H1 (cell line): ENCODE results near the gene PRRX1. TPM values are rescaled to one million over a fixed set of nuclear protein-coding genes. Genes with fewer than 3 reads are reported as not detected.

Source experiments
- CTCF ChIA-PET: fragments of 300-600 bp; sonication (Branson Sonifier 250); formaldehyde crosslinking; loops from one replicate; lab custom pipeline; 2021; ENCODE audit not compliant: partially characterized antibody; lab: Charles Lee
- POLR2A ChIA-PET: fragments of 300-600 bp; sonication (Branson Sonifier 250); formaldehyde crosslinking; loops from one replicate; lab custom pipeline; 2021; ENCODE audit warnings: inconsistent platforms; ENCODE audit not compliant: partially characterized antibody; lab: Charles Lee
- DNase-seq, 2 experiments: peaks; one replicate each; pipeline versions ENCODE4 v3.0.0 to v3.0.0-alpha.2; 2010 to 2022; ENCODE audit warnings: low spot score in 2 of 2, low read depth in 1 of 2, mixed read lengths in 1 of 2
- FAIRE-seq: peaks from 2 replicates; lab custom pipeline; 2011; peaks lifted over from hg19 to GRCh38; lab: Jason Lieb, UNC
- H2AFZ ChIP-seq: 2 replicates; pipeline ENCODE4 v1.8.1; 2012; ENCODE audit warnings: low read length, inconsistent platforms
- H2AK5ac ChIP-seq: 2 replicates; pipeline ENCODE4 v1.6.1; 2013; ENCODE audit warnings: low read depth, low read length
- H2BK120ac ChIP-seq: replicated peaks from 2 replicates; pipeline ENCODE3; 2013; ENCODE audit warnings: low read depth, low read length, inconsistent platforms
- H2BK12ac ChIP-seq: 2 replicates; pipeline ENCODE4 v1.6.1; 2013; ENCODE audit warnings: low read depth, low read length
- H2BK15ac ChIP-seq: 2 replicates; pipeline ENCODE4 v1.6.1; 2013; ENCODE audit warnings: low read length
- H2BK20ac ChIP-seq: 2 replicates; pipeline ENCODE4 v1.6.1; 2013; ENCODE audit warnings: low read length
- H2BK5ac ChIP-seq: 2 replicates; pipeline ENCODE4 v1.6.1; 2013; ENCODE audit warnings: low read depth, low read length
- H3K14ac ChIP-seq: 2 replicates; pipeline ENCODE4 v1.6.1; 2013; ENCODE audit warnings: inconsistent platforms; ENCODE audit not compliant: insufficient read length
- H3K18ac ChIP-seq: 2 replicates; pipeline ENCODE4 v1.6.1; 2013; ENCODE audit warnings: low read length; ENCODE audit errors: extremely low read depth
- H3K23ac ChIP-seq: 2 replicates; pipeline ENCODE4 v1.6.1; 2013; ENCODE audit warnings: inconsistent platforms; ENCODE audit not compliant: insufficient read length
- H3K23me2 ChIP-seq: 2 replicates; pipeline ENCODE4 v1.6.1; 2013; ENCODE audit warnings: low read depth, low read length
- H3K27ac ChIP-seq: 2 replicates; pipeline ENCODE4 v1.6.1; 2011; ENCODE audit warnings: low read depth, low read length, inconsistent platforms
- H3K27me3 ChIP-seq, 4 experiments: replicated peaks in 1 of 4; 1 replicate in 1 of 4; 2 replicates in 3 of 4; pipeline versions ENCODE4 v1.6.1 to v1.8.1; 2011 to 2013; ENCODE audit warnings: low read length in 3 of 4, mild to moderate bottlenecking in 3 of 4, inconsistent platforms in 2 of 4, mixed read lengths in 2 of 4, moderate library complexity in 1 of 4; ENCODE audit not compliant: control insufficient read depth in 3 of 4, insufficient read depth in 3 of 4; ENCODE audit errors: extremely low read depth in 1 of 4
- H3K36me3 ChIP-seq, 4 experiments: 2 replicates each; pipeline versions ENCODE4 v1.6.1 to v1.8.1; 2011 to 2013; ENCODE audit warnings: mild to moderate bottlenecking in 4 of 4, low read length in 3 of 4, moderate library complexity in 2 of 4, control low read depth in 1 of 4, inconsistent platforms in 1 of 4; ENCODE audit not compliant: insufficient read depth in 4 of 4, control insufficient read depth in 2 of 4
- H3K4ac ChIP-seq: replicated peaks from 2 replicates; pipeline ENCODE3; 2013; ENCODE audit warnings: low read length, low read depth, mixed read lengths, inconsistent platforms; ENCODE audit not compliant: insufficient read length
- H3K4me1 ChIP-seq, 4 experiments: replicated peaks in 1 of 4; 1 replicate in 1 of 4; 2 replicates in 3 of 4; pipeline versions ENCODE4 v1.6.1 to v1.8.1; 2011 to 2013; ENCODE audit warnings: low read length in 3 of 4, inconsistent platforms in 2 of 4, mixed read lengths in 1 of 4; ENCODE audit not compliant: insufficient read depth in 4 of 4, control insufficient read depth in 3 of 4
- H3K4me2 ChIP-seq, 2 experiments: 2 replicates each; pipeline versions ENCODE4 v1.6.1 to v1.8.1; 2011 to 2013; ENCODE audit warnings: low read depth in 2 of 2, low read length in 2 of 2, control low read depth in 1 of 2, inconsistent platforms in 1 of 2, mild to moderate bottlenecking in 1 of 2; ENCODE audit not compliant: insufficient read depth in 1 of 2
- H3K4me3 ChIP-seq, 4 experiments: fragments of 200-600, 300-600 bp in 1 of 4; sonication (generic), shearing (Covaris generic), sonication (Bioruptor Twin) in 1 of 4; 2 replicates each; pipeline versions ENCODE4 v1.5.1 to v1.8.1; 2011 to 2016; ENCODE audit warnings: low read length in 4 of 4, low read depth in 3 of 4, control low read depth in 2 of 4, inconsistent platforms in 2 of 4, mild to moderate bottlenecking in 2 of 4, mixed read lengths in 1 of 4, moderate library complexity in 1 of 4; ENCODE audit not compliant: insufficient read depth in 2 of 4; ENCODE audit errors: extremely low read depth in 1 of 4
- H3K56ac ChIP-seq: replicated peaks from 2 replicates; pipeline ENCODE3; 2013; ENCODE audit warnings: low read depth, mild to moderate bottlenecking, mixed read lengths, low read length, inconsistent platforms; ENCODE audit not compliant: insufficient read length
- H3K79me1 ChIP-seq: 2 replicates; pipeline ENCODE4 v1.6.1; 2013; ENCODE audit warnings: low read depth, low read length, control low read depth
- H3K79me2 ChIP-seq, 2 experiments: 2 replicates each; pipeline versions ENCODE4 v1.6.1 to v1.8.1; 2012 to 2013; ENCODE audit warnings: low read length in 2 of 2, mild to moderate bottlenecking in 2 of 2, inconsistent platforms in 1 of 2; ENCODE audit not compliant: insufficient read depth in 2 of 2, control insufficient read depth in 1 of 2
- H3K9ac ChIP-seq, 4 experiments: replicated peaks in 1 of 4; 1 replicate in 1 of 4; 2 replicates in 3 of 4; pipeline versions ENCODE4 v1.6.1 to v1.8.1; 2011 to 2013; ENCODE audit warnings: low read depth in 3 of 4, low read length in 3 of 4, control low read depth in 2 of 4, mild to moderate bottlenecking in 2 of 4, moderate library complexity in 2 of 4, inconsistent platforms in 1 of 4; ENCODE audit errors: extremely low read depth in 1 of 4
- H3K9me3 ChIP-seq, 2 experiments: 2 replicates each; pipeline versions ENCODE4 v1.6.1 to v1.8.1; 2012 to 2013; ENCODE audit warnings: mild to moderate bottlenecking in 2 of 2, moderate library complexity in 2 of 2, control low read depth in 1 of 2, inconsistent platforms in 1 of 2, low read depth in 1 of 2, low read length in 1 of 2, mixed read lengths in 1 of 2; ENCODE audit not compliant: insufficient read depth in 2 of 2
- H4K20me1 ChIP-seq, 2 experiments: replicated peaks in 1 of 2; 2 replicates each; pipeline versions ENCODE3 to v1.8.1; 2011 to 2013; ENCODE audit warnings: inconsistent platforms in 2 of 2, low read length in 2 of 2, mild to moderate bottlenecking in 1 of 2; ENCODE audit not compliant: insufficient read depth in 2 of 2, control insufficient read depth in 1 of 2
- H4K5ac ChIP-seq: 2 replicates; pipeline ENCODE4 v1.6.1; 2013; ENCODE audit warnings: low read length, low read depth, mixed read lengths, inconsistent platforms; ENCODE audit not compliant: insufficient read length
- H4K8ac ChIP-seq: 2 replicates; pipeline ENCODE4 v1.8.0; 2013; ENCODE audit warnings: mild to moderate bottlenecking, moderate library complexity, low read length, inconsistent platforms; ENCODE audit not compliant: insufficient read depth; ENCODE audit errors: extremely low read depth
- H4K91ac ChIP-seq: replicated peaks from 2 replicates; pipeline ENCODE3; 2013; ENCODE audit warnings: low read length, mixed read lengths, inconsistent platforms; ENCODE audit not compliant: insufficient read length
- CHD1 ChIP-seq: IDR thresholded peaks from 2 replicates; pipeline ENCODE4 v1.6.1; 2012; ENCODE audit warnings: low read depth, low read length, improper control_type of control experiment
- CREB1 ChIP-seq: IDR thresholded peaks from 2 replicates; pipeline ENCODE4 v1.6.1; 2012; ENCODE audit warnings: inconsistent platforms
- CTBP2 ChIP-seq: IDR thresholded peaks from 2 replicates; pipeline ENCODE4 v1.7.0; 2011; ENCODE audit warnings: borderline replicate concordance, mild to moderate bottlenecking, moderate library complexity, mixed read lengths, low read length; ENCODE audit not compliant: insufficient read depth, insufficient read length
- EP300 ChIP-seq, 2 experiments: IDR thresholded peaks; 1 replicate in 1 of 2; 2 replicates in 1 of 2; pipeline ENCODE4 v1.6.1; 2011 to 2012; ENCODE audit warnings: low read depth in 2 of 2, low read length in 2 of 2, mild to moderate bottlenecking in 2 of 2, borderline replicate concordance in 1 of 2, inconsistent platforms in 1 of 2, moderate library complexity in 1 of 2
- HDAC6 ChIP-seq: IDR thresholded peaks from one replicate; pipeline ENCODE4 v1.7.1; 2012; ENCODE audit warnings: low read depth, mild to moderate bottlenecking, inconsistent platforms, low read length, moderate library complexity
- KDM4A ChIP-seq: IDR thresholded peaks from one replicate; pipeline ENCODE4 v1.7.1; 2012; ENCODE audit warnings: low read depth, mild to moderate bottlenecking, moderate library complexity, low read length, inconsistent platforms; ENCODE audit not compliant: severe bottlenecking
- NRF1 ChIP-seq: IDR thresholded peaks from 2 replicates; pipeline ENCODE4 v1.6.1; 2011; ENCODE audit warnings: mild to moderate bottlenecking, low read depth, low read length, improper control_type of control experiment
- PHF8 ChIP-seq: fragments of 200-600 bp; sonication (generic); conservative IDR thresholded peaks from 2 replicates; pipeline ENCODE4 v1.7.1; 2012; ENCODE audit warnings: low read depth, mild to moderate bottlenecking, inconsistent platforms, low read length, moderate library complexity
- POLR2A ChIP-seq, 2 experiments: IDR thresholded peaks; 1 replicate in 1 of 2; 2 replicates in 1 of 2; pipeline ENCODE4 v1.6.1; 2011; ENCODE audit warnings: low read depth in 2 of 2, low read length in 2 of 2, mild to moderate bottlenecking in 2 of 2; ENCODE audit errors: control extremely low read depth in 1 of 2
- RAD21 ChIP-seq, 2 experiments: IDR thresholded peaks in 1 of 2; conservative IDR thresholded peaks in 1 of 2; 2 replicates each; pipeline ENCODE4 v1.6.1; 2011; ENCODE audit warnings: low read depth in 2 of 2, low read length in 2 of 2, improper control_type of control experiment in 1 of 2, inconsistent platforms in 1 of 2, mild to moderate bottlenecking in 1 of 2, moderate library complexity in 1 of 2
- SIX5 ChIP-seq: IDR thresholded peaks from 2 replicates; pipeline ENCODE4 v1.6.1; 2011; ENCODE audit warnings: mild to moderate bottlenecking, low read depth, low read length
- SP2 ChIP-seq: IDR thresholded peaks from 2 replicates; pipeline ENCODE4 v1.6.1; 2012; ENCODE audit warnings: mild to moderate bottlenecking, low read length, inconsistent platforms
- SP4 ChIP-seq: IDR thresholded peaks from 2 replicates; pipeline ENCODE4 v1.6.1; 2012; ENCODE audit warnings: low read length, inconsistent platforms
- SRF ChIP-seq: IDR thresholded peaks from 2 replicates; pipeline ENCODE4 v1.6.1; 2011; ENCODE audit warnings: mild to moderate bottlenecking, low read depth, low read length, moderate library complexity
- SUZ12 ChIP-seq: fragments of 200-600 bp; sonication (generic); IDR thresholded peaks from 2 replicates; pipeline ENCODE4 v1.6.1; 2012; ENCODE audit warnings: mild to moderate bottlenecking, inconsistent platforms, low read length, moderate library complexity, mixed read lengths
- TAF1 ChIP-seq: IDR thresholded peaks from 2 replicates; pipeline ENCODE4 v1.6.1; 2011; ENCODE audit warnings: mild to moderate bottlenecking, low read depth, low read length
- WGBS, 2 experiments: shearing (Covaris generic) in 1 of 2; methylation state at CpG; one replicate each; pipeline versions ENCODE4 v1.1.6 to v1.1.7; 2013 to 2015; ENCODE audit warnings: low lambda C conversion rate in 2 of 2, mixed read lengths in 2 of 2, inconsistent platforms in 1 of 2, low coverage in 1 of 2, missing lambda C conversion rate in 1 of 2; ENCODE audit not compliant: insufficient replicate concordance in 2 of 2, insufficient coverage in 1 of 2, insufficient read length in 1 of 2; ENCODE audit errors: extremely low coverage in 1 of 2, missing lambda C conversion rate in 1 of 2; 5-methylcytosine and 5-hydroxymethylcytosine counted together
- polyA plus RNA-seq, 7 experiments: library from polyadenylated mRNA; depleted of rRNA in 3 of 7; stranded (reverse) in 5 of 7; unstranded in 2 of 7; fragments of >200 nt in 5 of 7; fragments of 200-250 nt in 2 of 7; gene quantifications; 1 replicate in 5 of 7; 2 replicates in 1 of 7; 4 replicates in 1 of 7; pipeline versions ENCODE4 v1.2.1 to v1.2.3, GENCODE V29; 2011 to 2013; ENCODE audit warnings: missing spikeins in 2 of 7, mixed read lengths in 2 of 7
- total RNA-seq: library from RNA; stranded (reverse); fragmentation: NEBNext Ultra II Directional; extraction: Animal tissue kit (Norgen Biotek cat#: 25700); gene quantifications from 2 replicates; pipeline ENCODE4 v1.2.1, GENCODE V29; 2021

The PRRX1 gene
- total and polyA plus RNA-seq, 2 of the 8 experiments (the other 6 are each of a cell fraction or from before 2014, with no cell fraction given), result not detected

DNA sequence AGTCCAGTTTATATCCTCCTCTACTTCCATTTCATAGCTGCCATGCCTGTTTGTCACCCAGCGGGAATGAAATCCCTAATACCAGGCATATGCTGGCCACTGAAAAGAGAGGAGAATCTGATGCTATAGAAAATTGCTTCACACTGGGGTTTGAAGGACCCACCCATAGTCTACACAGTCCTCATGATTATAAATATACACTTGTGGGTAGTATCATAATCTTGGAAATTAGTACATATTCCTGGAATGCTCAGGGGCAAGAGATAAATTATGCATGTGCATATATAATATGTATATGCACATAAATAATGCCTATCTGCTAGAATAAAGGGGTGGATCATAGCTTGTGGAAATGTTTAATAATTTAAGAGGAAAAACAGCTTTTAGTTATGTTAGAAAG is 105.8 kb downstream of the PRRX1 start:
- Histone ChIP-seq H3K4ac (no peak overlapping the region), H2BK15ac (no peak overlapping the region), H4K91ac (no peak overlapping the region), H3K18ac (no peak overlapping the region), H2BK20ac (no peak overlapping the region), H2BK120ac (no peak overlapping the region), H2AK5ac (no peak overlapping the region), H3K14ac (no peak overlapping the region), H3K4me3 (no peak overlapping the region), H4K20me1 (no peaks in the 10 kb centered on the region), H2BK12ac (no peak overlapping the region), H3K4me2 (no peak overlapping the region), H3K27me3 (no peaks in the 10 kb centered on the region), H3K9ac (no peak overlapping the region), H3K27ac (no peak overlapping the region), H2AFZ (no peak overlapping the region), H3K23ac (no peak overlapping the region), H3K79me1 (no peaks in the 10 kb centered on the region), H3K23me2 (no peaks in the 10 kb centered on the region), H3K36me3 (no peaks in the 10 kb centered on the region), H3K9me3 (no peaks in the 10 kb centered on the region), H3K4me1 (no peaks in the 10 kb centered on the region), H3K56ac (no peak overlapping the region), H4K8ac (no peak overlapping the region), H2BK5ac (no peak overlapping the region), H3K79me2 (no peaks in the 10 kb centered on the region), H4K5ac (no peak overlapping the region)
- FAIRE-seq (no peak), DNase-seq (no peak)
- ChIA-PET POLR2A (no interaction called here), CTCF (interaction anchor here (0.6 to 1.3 kb wide), 4 partner anchors 36 to 1238 kb away, joined by 3 to 8 read pairs (median 3); no protein-coding TSS in a partner anchor)
- 100% methylated on average over 1 of the region's 1 CpG; no CpG with 5 or more reads in 1 of the 2 experiments for WGBS, 2 experiments
- TF ChIP-seq CREB1 (no peak), SUZ12 (no peak), SIX5 (no peak), EP300 (IDR thresholded peaks at IDR 0.05; ENCODE audit: borderline replicate concordance in 1 of 2, low read depth in 2 of 2, low read length in 2 of 2) (no peak), KDM4A (no peak), RAD21 (IDR thresholded peaks at IDR 0.05 in 1 of 2, conservative IDR thresholded peaks at IDR 0.05 in 1 of 2; ENCODE audit: low read depth in 2 of 2, low read length in 2 of 2) (no peak), SP4 (no peak), HDAC6 (no peak), NRF1 (no peak), CTBP2 (no peak), SP2 (no peak), CHD1 (no peak), POLR2A (IDR thresholded peaks at IDR 0.05; ENCODE audit: control extremely low read depth in 1 of 2, low read depth in 2 of 2, low read length in 2 of 2) (no peak), PHF8 (no peak), TAF1 (no peak), SRF (no peak)
